Large intestine (tissue), 3 donors: ENCODE measurements around the gene TEAD1. TPM values are rescaled to one million over a fixed set of nuclear protein-coding genes. Genes with fewer than 3 reads are reported as not detected.

Experiments
- DNase-seq, 2 donors: peaks; one replicate each; pipeline versions ENCODE4 v3.0.0 to v3.0.0-alpha.2; 2013
- H3K27ac ChIP-seq: one replicate; pipeline ENCODE4 v1.5.1; 2013; ENCODE audit warnings: low read length
- H3K27me3 ChIP-seq: 2 replicates; pipeline ENCODE4 v1.6.1; 2013; ENCODE audit warnings: low read length; ENCODE audit not compliant: control insufficient read depth, insufficient read depth
- H3K36me3 ChIP-seq: 2 replicates; pipeline ENCODE4 v1.6.1; 2013; ENCODE audit warnings: low read length; ENCODE audit not compliant: control insufficient read depth, insufficient read depth
- H3K4me1 ChIP-seq: one replicate; pipeline ENCODE4 v1.6.1; 2013; ENCODE audit warnings: low read length; ENCODE audit not compliant: control insufficient read depth, insufficient read depth
- H3K4me3 ChIP-seq: one replicate; pipeline ENCODE4 v1.5.1; 2013; ENCODE audit warnings: low read length
- H3K9me3 ChIP-seq: one replicate; pipeline ENCODE4 v1.6.1; 2013; ENCODE audit warnings: mild to moderate bottlenecking, low read depth, low read length, moderate library complexity; ENCODE audit not compliant: control insufficient read depth
- WGBS: methylation state at CpG from one replicate; pipeline ENCODE4 v1.1.5; 2013; ENCODE audit warnings: low lambda C conversion rate; ENCODE audit not compliant: insufficient coverage; 5-methylcytosine and 5-hydroxymethylcytosine counted together
- polyA plus RNA-seq: library from polyadenylated mRNA; unstranded; fragments of 120-200 nt; gene quantifications from one replicate; pipeline ENCODE4 v1.2.1, GENCODE V29; 2013

Gene TEAD1
- polyA plus RNA-seq, 1 donor: 38.7 TPM

- 100% methylated on average over 1 of the region's 4 CpGs for WGBS
- H3K36me3 ChIP-seq: no peaks in the 10 kb centered on the region
- peaks cover 3% of the 10 kb centered on the region for H3K4me1 ChIP-seq
- no peak for DNase-seq
- H3K27me3 ChIP-seq: no peaks in the 10 kb centered on the region
- H3K9me3 ChIP-seq: no peaks in the 10 kb centered on the region
- no peak overlapping the region for H3K4me3 ChIP-seq
- no peak overlapping the region for H3K27ac ChIP-seq
These were observed 28.8 kb downstream of the TEAD1 start for GRCh38 chr11:12702999-12703453.

- peaks cover 3% of the 10 kb centered on the region for H3K4me1 ChIP-seq
- no peak overlapping the region for H3K27ac ChIP-seq
- no CpG with 5 or more reads among the region's 4 CpGs for WGBS
These were observed 29.8 kb downstream of the TEAD1 start for GRCh38 chr11:12704049-12704448.

GRCh38 chr11:12705874-12706273 lies 31.7 kb downstream of the TEAD1 start:
- no peaks in the 10 kb centered on the region for H3K36me3 ChIP-seq
- H3K4me1 ChIP-seq: peaks cover under 1% of the 10 kb centered on the region
- no peak for DNase-seq
- H3K4me3 ChIP-seq: no peak overlapping the region
- WGBS: 86% methylated on average over 2 of the region's 3 CpGs
- H3K27me3 ChIP-seq: no peaks in the 10 kb centered on the region
- H3K9me3 ChIP-seq: no peaks in the 10 kb centered on the region
- H3K27ac ChIP-seq: no peak overlapping the region

More at GRCh38 chr11:12704049-12704448, 29.8 kb downstream of the TEAD1 start:
- H3K9me3 ChIP-seq: no peaks in the 10 kb centered on the region
- no peak for DNase-seq
- H3K36me3 ChIP-seq: no peaks in the 10 kb centered on the region
- no peaks in the 10 kb centered on the region for H3K27me3 ChIP-seq
- no peak overlapping the region for H3K4me3 ChIP-seq

GRCh38 chr11:12706545-12707499 lies 32.6 kb downstream of the TEAD1 start:
- Histone ChIP-seq H3K4me3 (no peak overlapping the region), H3K9me3 (no peaks in the 10 kb centered on the region), H3K27ac (no peak overlapping the region), H3K4me1 (peaks cover 9% of the 10 kb centered on the region), H3K27me3 (no peaks in the 10 kb centered on the region), H3K36me3 (no peaks in the 10 kb centered on the region)
- peak in 1 of 2 donors; percentile 53 for DNase-seq
- WGBS: no CpG with 5 or more reads among the region's 9 CpGs

- Histone ChIP-seq H3K27me3 (no peaks in the 10 kb centered on the region), H3K9me3 (no peaks in the 10 kb centered on the region), H3K4me3 (no peak overlapping the region), H3K36me3 (no peaks in the 10 kb centered on the region), H3K27ac (no peak overlapping the region), H3K4me1 (peaks cover 12% of the 10 kb centered on the region)
- DNase-seq: no peak
These were observed 33.3 kb downstream of the TEAD1 start for GRCh38 chr11:12707500-12707880.

- Histone ChIP-seq H3K27ac (peak overlapping the region; percentile 36), H3K27me3 (no peaks in the 10 kb centered on the region), H3K4me1 (peaks cover 12% of the 10 kb centered on the region), H3K9me3 (no peaks in the 10 kb centered on the region), H3K36me3 (no peaks in the 10 kb centered on the region), H3K4me3 (no peak overlapping the region)
- peak; percentile 47 to 71 for DNase-seq
- no CpG with 5 or more reads among the region's 1 CpG for WGBS
These were observed 37.3 kb downstream of the TEAD1 start for GRCh38 chr11:12711496-12711895.

- H3K9me3 ChIP-seq: no peaks in the 10 kb centered on the region
- no CpG with 5 or more reads among the region's 4 CpGs for WGBS
- no peaks in the 10 kb centered on the region for H3K36me3 ChIP-seq
- no peak overlapping the region for H3K4me3 ChIP-seq
- H3K4me1 ChIP-seq: peaks cover 12% of the 10 kb centered on the region
- H3K27me3 ChIP-seq: no peaks in the 10 kb centered on the region
- no peak overlapping the region for H3K27ac ChIP-seq
- DNase-seq: no peak
These were observed 37.9 kb downstream of the TEAD1 start for GRCh38 chr11:12712132-12712531.

GRCh38 chr11:12715131-12715530 lies 40.9 kb downstream of the TEAD1 start:
- no peak overlapping the region for H3K4me3 ChIP-seq
- no CpG with 5 or more reads among the region's 4 CpGs for WGBS
- H3K4me1 ChIP-seq: peaks cover 12% of the 10 kb centered on the region
- no peak overlapping the region for H3K27ac ChIP-seq
- DNase-seq: no peak
- H3K27me3 ChIP-seq: no peaks in the 10 kb centered on the region
- no peaks in the 10 kb centered on the region for H3K36me3 ChIP-seq
- H3K9me3 ChIP-seq: no peaks in the 10 kb centered on the region

GRCh38 chr11:12715941-12716340 lies 41.7 kb downstream of the TEAD1 start:
- no peaks in the 10 kb centered on the region for H3K9me3 ChIP-seq
- WGBS: no CpG with 5 or more reads among the region's 11 CpGs
- H3K27ac ChIP-seq: no peak overlapping the region
- no peaks in the 10 kb centered on the region for H3K27me3 ChIP-seq
- H3K36me3 ChIP-seq: no peaks in the 10 kb centered on the region
- DNase-seq: no peak
- no peak overlapping the region for H3K4me3 ChIP-seq
- H3K4me1 ChIP-seq: peaks cover 11% of the 10 kb centered on the region

GRCh38 chr11:12716816-12717215 lies 42.6 kb downstream of the TEAD1 start:
- no CpG with 5 or more reads among the region's 6 CpGs for WGBS

More at GRCh38 chr11:12716816-12717215, 42.6 kb downstream of the TEAD1 start:
- H3K4me1 ChIP-seq: peaks cover 3% of the 10 kb centered on the region
- no peak overlapping the region for H3K4me3 ChIP-seq
- H3K36me3 ChIP-seq: no peaks in the 10 kb centered on the region
- no peak overlapping the region for H3K27ac ChIP-seq
- no peaks in the 10 kb centered on the region for H3K27me3 ChIP-seq
- no peaks in the 10 kb centered on the region for H3K9me3 ChIP-seq
- no peak for DNase-seq
